SU-DHL-6 (cell line): ENCODE results near the gene SIDT2.

Experiments used
- H2AFZ ChIP-seq: fragments of 200-600 bp; sonication (generic); 2 replicates; pipeline ENCODE4 v1.6.1; 2014; ENCODE audit warnings: low read depth, mild to moderate bottlenecking, moderate library complexity, mixed read lengths, antibody characterized with exemption, low read length; ENCODE audit not compliant: severe bottlenecking
- H3F3A ChIP-seq: fragments of 200-600 bp; shearing (Covaris generic); 2 replicates; pipeline ENCODE4 v1.6.0; 2016; ENCODE audit warnings: antibody characterized with exemption, mild to moderate bottlenecking; ENCODE audit not compliant: insufficient read depth
- H3K27ac ChIP-seq: fragments of 200-600 bp; sonication (generic); 2 replicates; pipeline ENCODE4 v1.5.1; 2016; ENCODE audit warnings: low read depth, mild to moderate bottlenecking, low read length, moderate library complexity, mixed read lengths
- H3K27me3 ChIP-seq: fragments of 200-600 bp; sonication (generic), shearing (Covaris generic); 2 replicates; pipeline ENCODE4 v1.6.0; 2014; ENCODE audit warnings: mild to moderate bottlenecking, low read length
- H3K36me3 ChIP-seq: fragments of 200-600 bp; sonication (generic); 2 replicates; pipeline ENCODE4 v1.6.1; 2014; ENCODE audit warnings: mild to moderate bottlenecking, low read length, mixed read lengths
- H3K4me2 ChIP-seq: fragments of 300-600, 200-600 bp; shearing (Covaris generic), sonication (generic); 2 replicates; pipeline ENCODE4 v1.6.0; 2014; ENCODE audit warnings: low read length, low read depth, mild to moderate bottlenecking; ENCODE audit not compliant: poor library complexity, severe bottlenecking
- H3K4me3 ChIP-seq: fragments of 200-600 bp; sonication (generic); 2 replicates; pipeline ENCODE4 v1.5.1; 2014; ENCODE audit warnings: antibody characterized with exemption, low read length, mild to moderate bottlenecking, mixed read lengths; ENCODE audit not compliant: insufficient read depth, poor library complexity, severe bottlenecking
- H3K79me2 ChIP-seq: fragments of 200-600 bp; sonication (generic); 2 replicates; pipeline ENCODE4 v1.6.1; 2014; ENCODE audit warnings: mild to moderate bottlenecking, low read length, moderate library complexity; ENCODE audit not compliant: insufficient read depth
- H3K9ac ChIP-seq: fragments of 200-600 bp; sonication (generic); 2 replicates; pipeline ENCODE4 v1.7.0; 2014; ENCODE audit warnings: mild to moderate bottlenecking, low read length
- H3K9me2 ChIP-seq: fragments of 200-600 bp; sonication (generic); replicated peaks from 2 replicates; pipeline ENCODE4 v1.6.1; 2014; ENCODE audit warnings: low read length; ENCODE audit not compliant: insufficient read depth
- H3K9me3 ChIP-seq: fragments of 200-600 bp; sonication (generic); 2 replicates; pipeline ENCODE4 v1.6.1; 2014; ENCODE audit warnings: low read length, mixed read lengths; ENCODE audit not compliant: insufficient read depth
- H4K20me1 ChIP-seq: fragments of 200-600 bp; sonication (generic); 2 replicates; pipeline ENCODE4 v1.6.1; 2014; ENCODE audit warnings: low read depth, mild to moderate bottlenecking, antibody characterized with exemption, low read length, moderate library complexity, mixed read lengths
- CTCF ChIP-seq: fragments of 200-600 bp; sonication (generic); IDR thresholded peaks from one replicate; pipeline ENCODE4 v1.5.1; 2017; ENCODE audit warnings: antibody characterized with exemption, mild to moderate bottlenecking, low read length, moderate library complexity; ENCODE audit not compliant: insufficient read depth, poor library complexity, severe bottlenecking
- EZH2phosphoT487 ChIP-seq: fragments of 200-600 bp; sonication (generic), shearing (Covaris generic); conservative IDR thresholded peaks from 2 replicates; pipeline ENCODE4 v1.6.1; 2018; ENCODE audit warnings: mild to moderate bottlenecking, antibody characterized with exemption, low read length, moderate library complexity, mixed read lengths

SIDT2 gene

GRCh38 chr11:117189191-117189940, 10.8 kb downstream of the SIDT2 start:
- Histone ChIP-seq H4K20me1 (no peaks in the 10 kb centered on the region), H3K27ac (peak overlapping the region; percentile 7), H3K9me3 (no peaks in the 10 kb centered on the region), H3K9ac (0 out of 2 replicates have a peak overlapping the region, but pooled peaks have one; percentile 6), H2AFZ (peak overlapping the region; percentile 6), H3K27me3 (no peaks in the 10 kb centered on the region), H3K79me2 (no peaks in the 10 kb centered on the region), H3K36me3 (no peaks in the 10 kb centered on the region), H3K4me3 (no peak overlapping the region), H3K4me2 (no peak overlapping the region), H3K9me2 (no peaks in the 10 kb centered on the region), H3F3A (no peaks in the 10 kb centered on the region; the same call in 1 of the 2 replicates)
- TF ChIP-seq EZH2phosphoT487: no peak

DNA sequence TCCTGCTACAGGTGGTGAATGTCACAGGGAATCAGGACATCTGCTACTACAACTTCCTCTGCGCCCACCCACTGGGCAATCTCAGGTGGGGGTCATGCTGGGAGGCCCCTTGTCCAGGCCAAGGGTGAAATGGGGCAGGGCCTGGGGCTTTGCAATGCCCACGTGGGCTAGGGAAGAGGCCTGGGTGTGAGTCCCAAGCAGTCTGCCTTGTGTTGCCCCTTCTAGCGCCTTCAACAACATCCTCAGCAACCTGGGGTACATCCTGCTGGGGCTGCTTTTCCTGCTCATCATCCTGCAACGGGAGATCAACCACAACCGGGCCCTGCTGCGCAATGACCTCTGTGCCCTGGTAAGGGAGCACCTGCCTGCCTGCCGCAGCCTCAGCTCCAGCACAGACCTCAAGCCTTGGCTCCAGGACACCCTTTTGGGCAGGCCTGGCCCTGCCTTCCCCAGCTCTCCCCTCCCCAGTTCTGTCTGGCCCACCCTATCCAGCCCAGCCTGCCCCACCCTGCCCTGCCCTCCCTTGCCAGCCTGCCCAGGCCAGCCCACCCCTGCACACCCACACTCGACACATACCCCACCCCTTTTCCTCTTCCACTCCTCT, 11.5 kb downstream of the SIDT2 start:
- Histone ChIP-seq H3K9ac (0 out of 2 replicates have a peak overlapping the region, but pooled peaks have one; percentile 6), H3K4me3 (no peak overlapping the region), H3K36me3 (no peaks in the 10 kb centered on the region)

GRCh38 chr11:117191680-117192400, 13.3 kb downstream of the SIDT2 start:
- H3K79me2 ChIP-seq: no peaks in the 10 kb centered on the region
- H4K20me1 ChIP-seq: no peaks in the 10 kb centered on the region
- no peak overlapping the region for H3K27ac ChIP-seq
- no peak for TF ChIP-seq CTCF
- TF ChIP-seq EZH2phosphoT487: no peak
- H3K4me2 ChIP-seq: no peak overlapping the region
- H3K36me3 ChIP-seq: no peaks in the 10 kb centered on the region
- H3F3A ChIP-seq: no peaks in the 10 kb centered on the region
- H3K9ac ChIP-seq: no peak overlapping the region
- H3K9me3 ChIP-seq: no peaks in the 10 kb centered on the region
- H2AFZ ChIP-seq: no peak overlapping the region
- H3K4me3 ChIP-seq: no peak overlapping the region
- H3K27me3 ChIP-seq: no peaks in the 10 kb centered on the region
- H3K9me2 ChIP-seq: no peaks in the 10 kb centered on the region

More for the DNA sequence above, 11.5 kb downstream of the SIDT2 start:
- Histone ChIP-seq H3F3A (no peaks in the 10 kb centered on the region), H2AFZ (peak overlapping the region; percentile 6), H3K4me2 (no peak overlapping the region), H3K9me2 (no peaks in the 10 kb centered on the region), H3K27ac (peak overlapping the region; percentile 7), H3K79me2 (no peaks in the 10 kb centered on the region), H3K9me3 (no peaks in the 10 kb centered on the region), H4K20me1 (no peaks in the 10 kb centered on the region), H3K27me3 (no peaks in the 10 kb centered on the region)
- TF ChIP-seq CTCF: no peak
- no peak for TF ChIP-seq EZH2phosphoT487
